Neural cell (in vitro differentiated cells): ENCODE measurements around the gene CACNA1D. TPM values are rescaled to one million over a fixed set of nuclear protein-coding genes. Genes with fewer than 3 reads are reported as not detected.

ENCODE experiments used
- H2AFZ ChIP-seq: fragments of 200-600, 300-800 bp; sonication (generic), shearing (Covaris generic); 2 replicates; pipeline ENCODE4 v1.6.0; 2014; ENCODE audit warnings: low read depth, mild to moderate bottlenecking, antibody characterized with exemption, low read length, moderate library complexity
- H3F3A ChIP-seq: fragments of 200-600 bp; shearing (Covaris generic); 2 replicates; pipeline ENCODE4 v1.6.1; 2016; ENCODE audit warnings: mild to moderate bottlenecking, moderate library complexity, mixed read lengths, antibody characterized with exemption, low read length; ENCODE audit not compliant: insufficient read depth, poor library complexity, severe bottlenecking
- H3K27ac ChIP-seq: fragments of 200-600, 300-800 bp; sonication (generic), shearing (Covaris generic); 2 replicates; pipeline ENCODE4 v1.5.1; 2014; ENCODE audit warnings: mild to moderate bottlenecking, low read length, moderate library complexity
- H3K27me3 ChIP-seq: fragments of 300-800, 200-600 bp; sonication (generic), shearing (Covaris generic); 2 replicates; pipeline ENCODE4 v1.6.0; 2014; ENCODE audit warnings: mild to moderate bottlenecking, low read depth, low read length, moderate library complexity; ENCODE audit not compliant: insufficient read depth
- H3K36me3 ChIP-seq: fragments of 300-800, 200-600 bp; sonication (generic), shearing (Covaris generic); 2 replicates; pipeline ENCODE4 v1.5.1; 2014; ENCODE audit warnings: mild to moderate bottlenecking, antibody characterized with exemption, low read length, moderate library complexity; ENCODE audit not compliant: insufficient read depth
- H3K4me2 ChIP-seq: fragments of 300-800, 200-600 bp; sonication (generic), shearing (Covaris generic); 2 replicates; pipeline ENCODE4 v1.6.0; 2014; ENCODE audit warnings: mild to moderate bottlenecking, low read length
- H3K4me3 ChIP-seq: fragments of 300-800, 200-600 bp; sonication (generic), shearing (Covaris generic); 2 replicates; pipeline ENCODE4 v1.5.1; 2014; ENCODE audit warnings: mild to moderate bottlenecking, low read length, moderate library complexity
- H3K79me2 ChIP-seq: fragments of 200-600 bp; shearing (Covaris generic); replicated peaks from 2 replicates; pipeline ENCODE4 v1.6.0; 2014; ENCODE audit warnings: mild to moderate bottlenecking, low read length, moderate library complexity; ENCODE audit not compliant: insufficient read depth
- H3K9ac ChIP-seq: fragments of 300-800, 200-600 bp; sonication (generic), shearing (Covaris generic); 2 replicates; pipeline ENCODE4 v1.6.1; 2016; ENCODE audit warnings: mild to moderate bottlenecking, low read length, mixed read lengths
- H3K9me2 ChIP-seq: fragments of 200-600 bp; shearing (Covaris generic); 2 replicates; pipeline ENCODE4 v1.6.1; 2016; ENCODE audit warnings: mild to moderate bottlenecking, low read length, mixed read lengths; ENCODE audit not compliant: insufficient read depth
- H3K9me3 ChIP-seq: fragments of 200-600, 300-800 bp; sonication (generic), shearing (Covaris generic); 2 replicates; pipeline ENCODE4 v1.6.1; 2016; ENCODE audit warnings: mild to moderate bottlenecking, mixed run types, low read length, moderate library complexity, mixed read lengths
- H4K20me1 ChIP-seq: fragments of 200-600 bp; shearing (Covaris generic); 2 replicates; pipeline ENCODE4 v1.6.1; 2016; ENCODE audit warnings: mild to moderate bottlenecking, mixed run types; ENCODE audit not compliant: insufficient read depth
- CTCF ChIP-seq: fragments of 450-650 bp; IDR thresholded peaks from 2 replicates; pipeline ENCODE4 v1.5.1; 2014; ENCODE audit warnings: antibody characterized with exemption, mild to moderate bottlenecking, moderate library complexity; ENCODE audit not compliant: poor library complexity, severe bottlenecking
- EZH2 ChIP-seq: fragments of 200-600, 300-800 bp; shearing (Covaris generic), sonication (generic); IDR thresholded peaks from 2 replicates; pipeline ENCODE4 v1.6.1; 2014; ENCODE audit warnings: antibody characterized with exemption, low read length, borderline replicate concordance, mild to moderate bottlenecking; ENCODE audit not compliant: insufficient read depth, poor library complexity, severe bottlenecking
- POLR2AphosphoS5 ChIP-seq: IDR thresholded peaks from 2 replicates; pipeline ENCODE4 v1.6.1; 2012
- RAD21 ChIP-seq: fragments of 450-650 bp; conservative IDR thresholded peaks from 2 replicates; pipeline ENCODE4 v1.6.1; 2014; ENCODE audit warnings: antibody characterized with exemption, mild to moderate bottlenecking, moderate library complexity
- REST ChIP-seq: IDR thresholded peaks from 2 replicates; pipeline ENCODE4 v1.6.1; 2012; ENCODE audit warnings: borderline replicate concordance
- SMC3 ChIP-seq: fragments of 450-650 bp; conservative IDR thresholded peaks from 2 replicates; pipeline ENCODE4 v1.6.1; 2014; ENCODE audit warnings: antibody characterized with exemption, mild to moderate bottlenecking, moderate library complexity; ENCODE audit not compliant: poor library complexity
- TAF1 ChIP-seq: IDR thresholded peaks from 2 replicates; pipeline ENCODE4 v1.6.1; 2012; ENCODE audit warnings: low read depth
- polyA plus RNA-seq: library from polyadenylated mRNA; depleted of rRNA; stranded (reverse); fragments of >200 nt; gene quantifications from 2 replicates; pipeline ENCODE4 v1.2.3, GENCODE V29; 2014

CACNA1D gene
- polyA plus RNA-seq, 1 donor from 2014 or later: 22.5 TPM

- Histone ChIP-seq H3K79me2 (no peaks in the 10 kb centered on the region), H3K27me3 (no peaks in the 10 kb centered on the region), H4K20me1 (no peaks in the 10 kb centered on the region), H3K9me2 (no peaks in the 10 kb centered on the region), H3K9ac (no peak overlapping the region), H3K4me2 (no peak overlapping the region), H3K4me3 (no peak overlapping the region), H3K9me3 (no peaks in the 10 kb centered on the region), H3F3A (no peaks in the 10 kb centered on the region), H2AFZ (no peak overlapping the region), H3K36me3 (no peaks in the 10 kb centered on the region), H3K27ac (no peak overlapping the region)
- TF ChIP-seq RAD21 (no peak), EZH2 (no peak), POLR2AphosphoS5 (no peak), CTCF (no peak), REST (no peak), TAF1 (no peak), SMC3 (no peak)
Observed at GRCh38 chr3:53516339-53516738, 21.9 kb downstream of the CACNA1D start.

- Histone ChIP-seq H3F3A (no peaks in the 10 kb centered on the region), H3K9me3 (no peaks in the 10 kb centered on the region), H3K27ac (no peak overlapping the region), H3K9ac (no peak overlapping the region), H4K20me1 (no peaks in the 10 kb centered on the region), H3K36me3 (no peaks in the 10 kb centered on the region), H3K4me2 (no peak overlapping the region), H3K27me3 (no peaks in the 10 kb centered on the region), H3K9me2 (no peaks in the 10 kb centered on the region), H3K4me3 (no peak overlapping the region), H3K79me2 (no peaks in the 10 kb centered on the region), H2AFZ (no peak overlapping the region)
- TF ChIP-seq POLR2AphosphoS5 (no peak), SMC3 (no peak), REST (no peak), RAD21 (no peak)
Observed at GRCh38 chr3:53518495-53518981, 24.1 kb downstream of the CACNA1D start.
